DOHH2 (cell line): Measurements from ENCODE around the gene DCTD.

Source experiments
- H3F3A ChIP-seq: fragments of 200-600 bp; sonication (generic), shearing (Covaris generic); 2 replicates; pipeline ENCODE4 v1.6.0; 2016; ENCODE audit warnings: antibody characterized with exemption, mild to moderate bottlenecking; ENCODE audit not compliant: control insufficient read depth, insufficient read depth
- H3K27ac ChIP-seq: fragments of 200-600 bp; sonication (generic); 2 replicates; pipeline ENCODE4 v1.5.1; 2014; ENCODE audit warnings: low read depth, mild to moderate bottlenecking, low read length, moderate library complexity
- H3K27me3 ChIP-seq: fragments of 200-600 bp; sonication (generic); 2 replicates; pipeline ENCODE4 v1.6.1; 2014; ENCODE audit warnings: mild to moderate bottlenecking, low read length, mixed read lengths; ENCODE audit not compliant: control insufficient read depth
- H3K36me3 ChIP-seq: fragments of 200-600 bp; sonication (generic); 2 replicates; pipeline ENCODE4 v1.6.1; 2014; ENCODE audit warnings: mild to moderate bottlenecking, low read length, moderate library complexity, mixed read lengths; ENCODE audit not compliant: control insufficient read depth
- H3K4me1 ChIP-seq: fragments of 200-600 bp; sonication (generic); 2 replicates; pipeline ENCODE4 v1.6.1; 2014; ENCODE audit warnings: mild to moderate bottlenecking, low read length, mixed read lengths; ENCODE audit not compliant: control insufficient read depth
- H3K4me2 ChIP-seq: fragments of 200-600 bp; sonication (generic); 2 replicates; pipeline ENCODE4 v1.6.0; 2014; ENCODE audit warnings: mild to moderate bottlenecking, low read length, moderate library complexity
- H3K4me3 ChIP-seq: fragments of 200-600 bp; sonication (generic); 2 replicates; pipeline ENCODE4 v1.5.1; 2014; ENCODE audit warnings: mild to moderate bottlenecking, low read length, mixed read lengths
- H3K79me2 ChIP-seq: fragments of 200-600 bp; sonication (generic); 2 replicates; pipeline ENCODE4 v1.6.1; 2014; ENCODE audit warnings: mild to moderate bottlenecking, low read length, mixed read lengths; ENCODE audit not compliant: control insufficient read depth
- H3K9me2 ChIP-seq: fragments of 200-600 bp; sonication (generic); replicated peaks from 2 replicates; pipeline ENCODE4 v1.6.1; 2014; ENCODE audit warnings: mild to moderate bottlenecking, low read length, mixed read lengths; ENCODE audit not compliant: control insufficient read depth
- H3K9me3 ChIP-seq: fragments of 200-600 bp; sonication (generic); 2 replicates; pipeline ENCODE4 v1.6.1; 2014; ENCODE audit warnings: antibody characterized with exemption, low read length, mixed read lengths; ENCODE audit not compliant: control insufficient read depth, insufficient read depth
- H4K20me1 ChIP-seq: fragments of 200-600 bp; sonication (generic); 2 replicates; pipeline ENCODE4 v1.6.0; 2014; ENCODE audit warnings: low read depth, mild to moderate bottlenecking, antibody characterized with exemption, low read length, moderate library complexity; ENCODE audit not compliant: control insufficient read depth, insufficient read depth
- EZH2phosphoT487 ChIP-seq: fragments of 200-600 bp; sonication (generic); IDR thresholded peaks from 2 replicates; pipeline ENCODE4 v1.6.1; 2017; ENCODE audit warnings: borderline replicate concordance, mild to moderate bottlenecking, antibody characterized with exemption, low read length, moderate library complexity, mixed read lengths
- TF ChIP-seq, protein P1 (sequence below): fragments of 200-600 bp; sonication (generic); IDR thresholded peaks from one replicate; pipeline ENCODE4 v1.5.1; 2014; ENCODE audit warnings: antibody characterized with exemption, mild to moderate bottlenecking, low read depth, low read length; ENCODE audit not compliant: poor library complexity, severe bottlenecking

Gene DCTD

DNA sequence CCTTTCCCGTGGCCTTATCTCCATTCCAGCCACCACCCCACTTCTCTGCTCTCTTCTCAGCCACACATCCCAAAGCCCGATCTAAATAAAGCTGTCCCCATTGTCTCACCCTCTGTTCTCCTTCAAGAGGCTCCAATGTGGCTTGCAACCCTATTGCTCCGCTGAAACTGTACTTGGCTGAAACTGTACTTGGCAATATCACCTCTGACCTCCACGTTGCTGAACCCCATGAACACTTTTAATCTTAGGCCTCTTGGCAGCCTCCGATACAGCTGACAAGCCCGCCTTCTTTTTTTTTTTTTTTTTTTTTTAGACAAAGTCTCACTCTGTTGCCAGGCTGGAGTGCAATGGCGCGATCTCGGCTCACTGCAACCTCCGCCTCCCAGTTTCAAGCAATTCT lies 12.1 kb downstream of the DCTD start:
- H3F3A ChIP-seq: no peaks in the 10 kb centered on the region
- no peaks in the 10 kb centered on the region for H3K9me3 ChIP-seq
- H3K36me3 ChIP-seq: no peaks in the 10 kb centered on the region
- H4K20me1 ChIP-seq: no peaks in the 10 kb centered on the region; the same call in 1 of the 2 replicates
- no peaks in the 10 kb centered on the region for H3K9me2 ChIP-seq
- no peaks in the 10 kb centered on the region for H3K27me3 ChIP-seq
- H3K4me1 ChIP-seq: no peaks in the 10 kb centered on the region
- no peaks in the 10 kb centered on the region for H3K79me2 ChIP-seq
- H3K27ac ChIP-seq: no peak overlapping the region
- no peak overlapping the region for H3K4me2 ChIP-seq
- no peak overlapping the region for H3K4me3 ChIP-seq
- TF ChIP-seq, protein P1, sequence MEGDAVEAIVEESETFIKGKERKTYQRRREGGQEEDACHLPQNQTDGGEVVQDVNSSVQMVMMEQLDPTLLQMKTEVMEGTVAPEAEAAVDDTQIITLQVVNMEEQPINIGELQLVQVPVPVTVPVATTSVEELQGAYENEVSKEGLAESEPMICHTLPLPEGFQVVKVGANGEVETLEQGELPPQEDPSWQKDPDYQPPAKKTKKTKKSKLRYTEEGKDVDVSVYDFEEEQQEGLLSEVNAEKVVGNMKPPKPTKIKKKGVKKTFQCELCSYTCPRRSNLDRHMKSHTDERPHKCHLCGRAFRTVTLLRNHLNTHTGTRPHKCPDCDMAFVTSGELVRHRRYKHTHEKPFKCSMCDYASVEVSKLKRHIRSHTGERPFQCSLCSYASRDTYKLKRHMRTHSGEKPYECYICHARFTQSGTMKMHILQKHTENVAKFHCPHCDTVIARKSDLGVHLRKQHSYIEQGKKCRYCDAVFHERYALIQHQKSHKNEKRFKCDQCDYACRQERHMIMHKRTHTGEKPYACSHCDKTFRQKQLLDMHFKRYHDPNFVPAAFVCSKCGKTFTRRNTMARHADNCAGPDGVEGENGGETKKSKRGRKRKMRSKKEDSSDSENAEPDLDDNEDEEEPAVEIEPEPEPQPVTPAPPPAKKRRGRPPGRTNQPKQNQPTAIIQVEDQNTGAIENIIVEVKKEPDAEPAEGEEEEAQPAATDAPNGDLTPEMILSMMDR: no peak
- no peak for TF ChIP-seq EZH2phosphoT487

DNA sequence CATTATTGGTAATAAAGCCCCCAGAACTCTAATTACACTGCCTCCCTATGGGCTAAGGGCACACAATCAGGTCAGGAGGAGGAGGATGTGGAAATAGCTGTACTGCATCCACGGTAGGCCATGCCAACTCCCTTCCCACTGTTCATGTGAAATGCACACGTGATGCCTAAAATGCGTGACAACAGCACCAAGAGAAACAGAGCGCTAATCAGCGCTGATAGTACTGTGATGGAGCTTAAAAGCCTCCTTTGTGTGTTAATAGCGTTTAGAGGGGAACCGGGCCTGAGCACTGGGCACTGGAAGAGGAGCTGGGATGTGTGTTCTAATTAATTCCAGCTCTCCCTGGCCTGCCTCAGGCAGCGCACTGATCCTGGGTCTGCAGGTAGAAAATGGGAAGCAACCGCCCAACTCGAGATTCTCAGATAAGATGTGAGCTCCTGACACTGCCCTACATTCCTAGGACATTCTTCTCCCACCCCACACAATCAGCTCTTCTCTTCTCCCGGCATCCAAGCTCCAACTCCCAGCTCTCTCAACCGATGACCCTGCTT lies 12.9 kb downstream of the DCTD start:
- no peaks in the 10 kb centered on the region for H3K4me1 ChIP-seq
- no peak overlapping the region for H3K27ac ChIP-seq
- H3F3A ChIP-seq: no peaks in the 10 kb centered on the region
- H4K20me1 ChIP-seq: no peaks in the 10 kb centered on the region; the same call in 1 of the 2 replicates
- no peak overlapping the region for H3K4me2 ChIP-seq
- TF ChIP-seq, protein P1: no peak
- no peak for TF ChIP-seq EZH2phosphoT487
- H3K27me3 ChIP-seq: no peaks in the 10 kb centered on the region
- H3K9me3 ChIP-seq: no peaks in the 10 kb centered on the region
- H3K4me3 ChIP-seq: no peak overlapping the region
- H3K9me2 ChIP-seq: no peaks in the 10 kb centered on the region
- no peaks in the 10 kb centered on the region for H3K79me2 ChIP-seq
- H3K36me3 ChIP-seq: no peaks in the 10 kb centered on the region

DNA sequence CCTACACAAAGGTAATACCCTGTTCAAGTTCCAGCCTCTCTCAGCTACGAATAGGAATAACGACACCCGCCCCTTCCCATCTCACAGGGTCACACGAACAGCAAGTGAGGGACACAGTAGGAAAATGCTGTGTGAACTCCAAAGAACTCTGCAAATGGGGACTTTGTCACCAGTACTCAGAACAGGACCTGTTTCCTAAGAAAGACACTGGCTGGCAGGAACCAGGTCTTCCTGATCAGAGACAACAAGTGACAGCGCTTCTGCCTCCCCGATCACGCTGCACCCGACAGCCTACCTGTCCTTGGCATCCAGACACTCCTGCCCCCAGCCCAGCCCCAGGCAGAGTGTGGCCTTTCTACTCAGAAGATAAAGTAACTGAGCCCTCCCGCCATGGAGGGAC lies 14.2 kb downstream of the DCTD start:
- H3K4me1 ChIP-seq: no peaks in the 10 kb centered on the region
- no peaks in the 10 kb centered on the region for H3K9me2 ChIP-seq
- no peaks in the 10 kb centered on the region for H3K36me3 ChIP-seq
- H3K4me2 ChIP-seq: no peak overlapping the region
- H3K4me3 ChIP-seq: no peak overlapping the region
- H3K27ac ChIP-seq: no peak overlapping the region
- H3K27me3 ChIP-seq: no peaks in the 10 kb centered on the region
- TF ChIP-seq, protein P1: no peak
- no peak for TF ChIP-seq EZH2phosphoT487
- H3K9me3 ChIP-seq: no peaks in the 10 kb centered on the region
- H3K79me2 ChIP-seq: no peaks in the 10 kb centered on the region
- H4K20me1 ChIP-seq: no peaks in the 10 kb centered on the region
- H3F3A ChIP-seq: no peaks in the 10 kb centered on the region
